ENCODE data around the gene PDCD1.

Gene PDCD1

GRCh38 chr2:241846406-241846805, 12.3 kb downstream of the PDCD1 start:
- no peak overlapping the region for H3K27ac ChIP-seq (ENCODE audit: low read depth, low read length)
- H3K9ac ChIP-seq (ENCODE audit: low read length): no peak overlapping the region
- peaks cover 5% of the 10 kb centered on the region; the same call in 1 of the 2 replicates for H3K4me1 ChIP-seq (ENCODE audit: control insufficient read depth, insufficient read depth, low read length)
- H3K27me3 ChIP-seq (ENCODE audit: control insufficient read depth, insufficient read depth, low read length): peaks cover 29% of the 10 kb centered on the region
- H3K4me3 ChIP-seq (ENCODE audit: low read depth, low read length): no peak overlapping the region
- H3K36me3 ChIP-seq (ENCODE audit: control insufficient read depth, insufficient read depth, low read length): no peaks in the 10 kb centered on the region
- H3K9me3 ChIP-seq (ENCODE audit: control insufficient read depth, insufficient read depth, low read depth, low read length): no peaks in the 10 kb centered on the region

GRCh38 chr2:241844831-241845578, 13.7 kb downstream of the PDCD1 start:
- H3K4me3 ChIP-seq (ENCODE audit: low read depth, low read length): no peak overlapping the region
- H3K27ac ChIP-seq (ENCODE audit: low read depth, low read length): no peak overlapping the region
- H3K9me3 ChIP-seq (ENCODE audit: control insufficient read depth, insufficient read depth, low read depth, low read length): no peaks in the 10 kb centered on the region
- H3K36me3 ChIP-seq (ENCODE audit: control insufficient read depth, insufficient read depth, low read length): no peaks in the 10 kb centered on the region
- H3K27me3 ChIP-seq (ENCODE audit: control insufficient read depth, insufficient read depth, low read length): peaks cover 29% of the 10 kb centered on the region
- H3K4me1 ChIP-seq (ENCODE audit: control insufficient read depth, insufficient read depth, low read length): 0 out of 2 replicates have a peak, but pooled peaks cover 5% of the 10 kb centered on the region
- H3K9ac ChIP-seq (ENCODE audit: low read length): no peak overlapping the region

- Histone ChIP-seq H3K4me1 (ENCODE audit: control insufficient read depth, insufficient read depth, low read length) (0 out of 2 replicates have a peak, but pooled peaks cover 5% of the 10 kb centered on the region), H3K36me3 (ENCODE audit: control insufficient read depth, insufficient read depth, low read length) (no peaks in the 10 kb centered on the region), H3K9me3 (ENCODE audit: control insufficient read depth, insufficient read depth, low read depth, low read length) (no peaks in the 10 kb centered on the region), H3K27ac (ENCODE audit: low read depth, low read length) (no peak overlapping the region), H3K9ac (ENCODE audit: low read length) (peak overlapping the region; percentile 39), H3K27me3 (ENCODE audit: control insufficient read depth, insufficient read depth, low read length) (peaks cover 29% of the 10 kb centered on the region), H3K4me3 (ENCODE audit: low read depth, low read length) (peak overlapping the region; percentile 59)
Measured at GRCh38 chr2:241844066-241844728, 14.5 kb downstream of the PDCD1 start.

- H3K4me3 ChIP-seq (ENCODE audit: low read depth, low read length): peak overlapping the region; percentile 59; the same call in 1 of the 2 replicates
Measured at GRCh38 chr2:241843321-241844065, 15.2 kb downstream of the PDCD1 start.

DNA sequence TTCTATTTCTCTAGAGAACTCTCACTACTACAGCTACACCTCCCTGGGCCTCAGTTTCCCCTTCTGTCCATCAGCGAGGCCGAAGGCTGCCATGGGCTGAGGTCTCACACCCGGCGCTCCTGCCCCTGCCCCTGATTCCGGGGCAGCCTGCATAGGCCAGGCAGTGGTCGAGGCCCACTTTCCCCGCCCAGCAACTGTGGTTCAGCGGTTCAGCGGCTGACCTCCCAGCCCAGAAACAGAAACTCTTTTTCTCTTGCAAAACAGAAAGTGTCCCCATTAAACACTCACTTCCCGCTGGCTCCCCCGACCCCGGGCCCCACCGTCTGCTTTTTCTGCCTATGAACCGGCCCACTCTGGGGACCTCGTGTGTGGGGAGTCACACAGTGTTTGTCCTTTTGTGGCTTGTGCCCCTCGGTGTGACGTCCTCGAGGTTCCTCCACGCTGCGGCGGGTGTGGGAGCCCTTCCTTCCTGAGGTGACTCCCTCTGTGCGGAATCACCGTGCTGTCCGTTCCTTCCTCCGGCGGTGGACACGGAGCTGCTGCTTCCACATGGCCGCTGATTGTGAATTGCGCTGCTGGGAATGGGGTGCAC, 16.0 kb downstream of the PDCD1 start:
- Histone ChIP-seq H3K36me3 (ENCODE audit: control insufficient read depth, insufficient read depth, low read length) (no peaks in the 10 kb centered on the region), H3K4me3 (ENCODE audit: low read depth, low read length) (no peak overlapping the region), H3K4me1 (ENCODE audit: control insufficient read depth, insufficient read depth, low read length) (0 out of 2 replicates have a peak, but pooled peaks cover 5% of the 10 kb centered on the region), H3K27me3 (ENCODE audit: control insufficient read depth, insufficient read depth, low read length) (peaks cover 29% of the 10 kb centered on the region), H3K27ac (ENCODE audit: low read depth, low read length) (no peak overlapping the region), H3K9ac (ENCODE audit: low read length) (no peak overlapping the region), H3K9me3 (ENCODE audit: control insufficient read depth, insufficient read depth, low read depth, low read length) (no peaks in the 10 kb centered on the region)

More at GRCh38 chr2:241843321-241844065, 15.2 kb downstream of the PDCD1 start:
- H3K36me3 ChIP-seq (ENCODE audit: control insufficient read depth, insufficient read depth, low read length): no peaks in the 10 kb centered on the region
- H3K4me1 ChIP-seq (ENCODE audit: control insufficient read depth, insufficient read depth, low read length): 0 out of 2 replicates have a peak, but pooled peaks cover 5% of the 10 kb centered on the region
- H3K9ac ChIP-seq (ENCODE audit: low read length): no peak overlapping the region
- no peak overlapping the region for H3K27ac ChIP-seq (ENCODE audit: low read depth, low read length)
- peaks cover 29% of the 10 kb centered on the region for H3K27me3 ChIP-seq (ENCODE audit: control insufficient read depth, insufficient read depth, low read length)
- no peaks in the 10 kb centered on the region for H3K9me3 ChIP-seq (ENCODE audit: control insufficient read depth, insufficient read depth, low read depth, low read length)

DNA sequence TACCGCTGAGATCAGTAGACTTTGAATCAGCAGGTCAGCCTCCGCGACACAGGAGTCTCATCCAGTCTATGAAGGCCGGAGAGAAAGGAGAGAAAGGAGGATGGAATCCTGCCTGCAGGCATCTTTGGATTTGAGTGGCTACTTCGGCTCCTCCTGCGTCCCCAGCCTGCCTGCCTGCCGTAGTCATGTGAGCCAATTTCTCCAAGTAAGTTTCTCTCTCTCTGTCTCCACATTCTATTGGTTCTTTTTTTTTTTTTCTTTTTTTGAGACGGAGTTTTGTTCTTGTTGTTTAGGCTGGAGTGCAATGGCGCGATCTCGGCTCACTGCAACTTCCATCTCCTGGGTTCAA, 16.7 kb downstream of the PDCD1 start:
- H3K36me3 ChIP-seq (ENCODE audit: control insufficient read depth, insufficient read depth, low read length): no peaks in the 10 kb centered on the region
- H3K9me3 ChIP-seq (ENCODE audit: control insufficient read depth, insufficient read depth, low read depth, low read length): peaks cover 2% of the 10 kb centered on the region; the same call in 1 of the 2 replicates
- no peak overlapping the region for H3K27ac ChIP-seq (ENCODE audit: low read depth, low read length)
- no peak overlapping the region for H3K4me3 ChIP-seq (ENCODE audit: low read depth, low read length)
- H3K9ac ChIP-seq (ENCODE audit: low read length): no peak overlapping the region
- H3K4me1 ChIP-seq (ENCODE audit: control insufficient read depth, insufficient read depth, low read length): 0 out of 2 replicates have a peak, but pooled peaks cover 5% of the 10 kb centered on the region
- H3K27me3 ChIP-seq (ENCODE audit: control insufficient read depth, insufficient read depth, low read length): peaks cover 29% of the 10 kb centered on the region

DNA sequence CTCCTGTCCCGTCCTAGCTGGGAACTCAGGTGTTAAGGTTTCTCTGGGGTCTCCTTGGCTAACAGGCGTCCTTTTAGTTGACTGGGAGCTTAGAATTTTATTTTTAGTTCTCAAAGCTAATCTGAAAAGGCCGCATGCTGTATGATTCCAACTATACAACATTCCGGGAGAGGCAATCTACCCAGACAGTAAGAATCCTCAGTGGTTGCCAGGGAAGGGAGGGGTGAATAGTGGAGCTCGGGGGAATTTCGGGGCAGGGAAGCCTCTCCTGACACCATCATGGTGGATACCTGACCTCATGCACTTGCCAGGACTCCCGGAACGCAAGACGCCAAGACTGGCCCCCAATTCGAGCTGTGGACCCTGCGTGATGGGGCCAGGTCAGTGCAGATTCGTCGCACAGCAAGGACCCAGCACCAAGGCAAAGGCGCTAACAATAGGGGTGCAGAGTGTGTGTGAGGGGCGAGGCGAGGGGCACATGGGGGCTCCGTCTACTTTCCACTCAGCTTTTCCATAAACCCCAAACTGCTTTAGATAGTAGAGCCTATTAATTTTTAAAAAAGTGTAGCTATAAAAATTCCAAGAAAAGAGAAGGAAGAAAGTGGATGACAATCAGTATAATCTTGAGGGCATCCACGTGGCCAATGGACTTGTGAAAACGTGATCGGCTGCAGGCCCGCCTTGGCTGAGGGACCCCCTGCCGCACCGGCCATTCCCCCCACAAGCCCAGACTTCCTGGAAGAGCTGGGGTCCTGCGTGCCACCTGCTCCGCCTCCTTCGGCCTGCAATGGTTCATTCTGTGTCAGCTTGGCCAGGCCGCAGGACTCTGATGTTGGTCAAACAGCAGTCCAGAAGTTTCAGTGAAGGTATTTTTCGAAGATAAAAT, 17.3 kb downstream of the PDCD1 start:
- peaks cover 29% of the 10 kb centered on the region for H3K27me3 ChIP-seq (ENCODE audit: control insufficient read depth, insufficient read depth, low read length)
- H3K27ac ChIP-seq (ENCODE audit: low read depth, low read length): no peak overlapping the region
- no peak overlapping the region for H3K9ac ChIP-seq (ENCODE audit: low read length)
- no peaks in the 10 kb centered on the region for H3K36me3 ChIP-seq (ENCODE audit: control insufficient read depth, insufficient read depth, low read length)
- 0 out of 2 replicates have a peak, but pooled peaks cover 5% of the 10 kb centered on the region for H3K4me1 ChIP-seq (ENCODE audit: control insufficient read depth, insufficient read depth, low read length)
- peaks cover 3% of the 10 kb centered on the region; the same call in 1 of the 2 replicates for H3K9me3 ChIP-seq (ENCODE audit: control insufficient read depth, insufficient read depth, low read depth, low read length)
- no peak overlapping the region for H3K4me3 ChIP-seq (ENCODE audit: low read depth, low read length)

DNA sequence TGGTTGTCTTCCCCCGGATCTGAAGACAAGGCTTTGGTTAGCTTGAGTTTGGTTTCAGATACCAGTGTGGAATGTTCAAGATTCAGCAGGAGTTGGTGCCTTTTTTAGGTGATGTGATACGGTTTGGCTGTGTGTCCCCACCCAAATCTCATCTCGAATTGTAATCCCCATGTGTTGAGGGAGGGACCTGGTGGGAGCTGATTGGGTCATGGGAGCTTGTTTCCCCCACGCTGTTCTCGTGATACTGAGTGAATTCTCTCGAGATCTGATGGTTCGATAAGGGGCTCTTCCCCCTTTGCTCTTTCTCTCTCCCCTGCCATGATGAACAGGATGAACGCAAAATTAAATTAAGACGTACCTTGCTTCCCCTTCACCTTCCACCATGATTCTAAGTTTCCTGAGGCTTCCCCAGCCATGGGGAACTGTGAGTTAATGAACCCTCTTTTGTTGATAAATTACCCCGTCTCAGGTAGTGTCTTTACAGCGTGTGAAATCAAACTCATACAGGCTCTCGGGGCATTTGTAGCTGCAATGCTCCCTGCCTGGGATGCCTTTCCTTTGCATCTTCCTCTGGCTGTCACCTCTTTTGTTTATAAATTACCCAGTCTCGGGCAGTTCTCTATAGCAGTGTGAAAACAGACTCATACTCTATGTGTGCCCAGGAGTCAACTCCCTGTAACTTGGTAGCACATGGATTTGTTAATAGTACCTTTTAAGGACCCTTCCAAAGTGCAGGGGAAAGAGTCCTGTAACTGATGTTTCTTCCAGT, 21.3 kb downstream of the PDCD1 start:
- H3K4me1 ChIP-seq (ENCODE audit: control insufficient read depth, insufficient read depth, low read length): no peaks in the 10 kb centered on the region
- peaks cover 6% of the 10 kb centered on the region; the same call in 1 of the 2 replicates for H3K9me3 ChIP-seq (ENCODE audit: control insufficient read depth, insufficient read depth, low read depth, low read length)
- no peaks in the 10 kb centered on the region for H3K36me3 ChIP-seq (ENCODE audit: control insufficient read depth, insufficient read depth, low read length)
- no peak overlapping the region for H3K9ac ChIP-seq (ENCODE audit: low read length)
- H3K4me3 ChIP-seq (ENCODE audit: low read depth, low read length): no peak overlapping the region
- H3K27me3 ChIP-seq (ENCODE audit: control insufficient read depth, insufficient read depth, low read length): no peaks in the 10 kb centered on the region; the same call in 1 of the 2 replicates
- H3K27ac ChIP-seq (ENCODE audit: low read depth, low read length): no peak overlapping the region

GRCh38 chr2:241836292-241836691, 22.4 kb downstream of the PDCD1 start:
- H3K4me3 ChIP-seq (ENCODE audit: low read depth, low read length): no peak overlapping the region
- H3K9me3 ChIP-seq (ENCODE audit: control insufficient read depth, insufficient read depth, low read depth, low read length): peaks cover 6% of the 10 kb centered on the region; the same call in 1 of the 2 replicates

More at GRCh38 chr2:241836292-241836691, 22.4 kb downstream of the PDCD1 start:
- Histone ChIP-seq H3K27ac (ENCODE audit: low read depth, low read length) (no peak overlapping the region), H3K4me1 (ENCODE audit: control insufficient read depth, insufficient read depth, low read length) (no peaks in the 10 kb centered on the region), H3K36me3 (ENCODE audit: control insufficient read depth, insufficient read depth, low read length) (no peaks in the 10 kb centered on the region), H3K9ac (ENCODE audit: low read length) (no peak overlapping the region), H3K27me3 (ENCODE audit: control insufficient read depth, insufficient read depth, low read length) (no peaks in the 10 kb centered on the region)
